C1 segment of cervical spinal cord (tissue), 14 donors: Measurements from ENCODE around the gene PFN3.

ENCODE experiments used
- DNase-seq, 14 donors: peaks; one replicate each; lab custom pipeline; 2025; lab: John Stamatoyannopoulos, UW

PFN3 gene, protein sequence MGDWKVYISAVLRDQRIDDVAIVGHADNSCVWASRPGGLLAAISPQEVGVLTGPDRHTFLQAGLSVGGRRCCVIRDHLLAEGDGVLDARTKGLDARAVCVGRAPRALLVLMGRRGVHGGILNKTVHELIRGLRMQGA

DNA sequence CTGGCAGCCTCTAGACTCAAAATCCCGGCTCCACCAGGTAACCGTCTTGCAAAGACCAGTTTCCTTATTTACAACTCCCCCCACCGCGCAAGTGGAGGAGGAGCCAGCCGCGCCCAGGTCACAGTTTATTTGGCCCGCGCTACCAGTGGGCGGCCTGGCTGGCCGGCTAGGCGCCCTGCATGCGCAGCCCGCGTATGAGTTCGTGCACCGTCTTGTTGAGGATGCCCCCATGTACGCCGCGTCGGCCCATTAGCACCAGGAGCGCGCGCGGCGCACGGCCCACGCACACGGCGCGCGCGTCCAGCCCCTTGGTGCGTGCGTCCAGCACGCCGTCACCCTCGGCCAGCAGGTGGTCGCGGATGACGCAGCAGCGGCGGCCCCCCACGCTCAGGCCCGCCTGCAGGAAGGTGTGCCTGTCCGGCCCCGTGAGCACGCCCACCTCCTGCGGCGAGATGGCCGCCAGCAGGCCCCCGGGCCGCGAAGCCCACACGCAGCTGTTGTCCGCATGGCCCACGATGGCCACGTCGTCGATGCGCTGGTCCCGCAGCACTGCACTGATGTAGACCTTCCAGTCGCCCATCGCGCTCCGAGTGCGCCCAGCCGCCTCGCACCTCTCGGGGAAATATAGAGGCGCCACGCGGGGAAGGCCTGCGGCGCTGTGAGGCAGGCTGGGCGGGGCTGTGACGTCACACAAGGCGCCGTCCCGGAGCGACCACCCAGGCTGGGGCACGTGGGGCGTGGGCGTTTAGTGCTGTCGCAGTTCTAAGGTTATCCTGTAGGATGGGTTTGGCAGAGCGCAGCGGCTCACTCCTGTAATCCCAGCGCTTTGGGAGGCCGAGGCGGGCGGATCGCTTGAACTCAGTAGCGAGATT, at the start of gene PFN3:
TSS of gene PFN3 (minus strand) at position 665 of the 872 bp plus-strand sequence. CDS start at position 580, 85 bp downstream.
- DNase-seq = no peak

DNA sequence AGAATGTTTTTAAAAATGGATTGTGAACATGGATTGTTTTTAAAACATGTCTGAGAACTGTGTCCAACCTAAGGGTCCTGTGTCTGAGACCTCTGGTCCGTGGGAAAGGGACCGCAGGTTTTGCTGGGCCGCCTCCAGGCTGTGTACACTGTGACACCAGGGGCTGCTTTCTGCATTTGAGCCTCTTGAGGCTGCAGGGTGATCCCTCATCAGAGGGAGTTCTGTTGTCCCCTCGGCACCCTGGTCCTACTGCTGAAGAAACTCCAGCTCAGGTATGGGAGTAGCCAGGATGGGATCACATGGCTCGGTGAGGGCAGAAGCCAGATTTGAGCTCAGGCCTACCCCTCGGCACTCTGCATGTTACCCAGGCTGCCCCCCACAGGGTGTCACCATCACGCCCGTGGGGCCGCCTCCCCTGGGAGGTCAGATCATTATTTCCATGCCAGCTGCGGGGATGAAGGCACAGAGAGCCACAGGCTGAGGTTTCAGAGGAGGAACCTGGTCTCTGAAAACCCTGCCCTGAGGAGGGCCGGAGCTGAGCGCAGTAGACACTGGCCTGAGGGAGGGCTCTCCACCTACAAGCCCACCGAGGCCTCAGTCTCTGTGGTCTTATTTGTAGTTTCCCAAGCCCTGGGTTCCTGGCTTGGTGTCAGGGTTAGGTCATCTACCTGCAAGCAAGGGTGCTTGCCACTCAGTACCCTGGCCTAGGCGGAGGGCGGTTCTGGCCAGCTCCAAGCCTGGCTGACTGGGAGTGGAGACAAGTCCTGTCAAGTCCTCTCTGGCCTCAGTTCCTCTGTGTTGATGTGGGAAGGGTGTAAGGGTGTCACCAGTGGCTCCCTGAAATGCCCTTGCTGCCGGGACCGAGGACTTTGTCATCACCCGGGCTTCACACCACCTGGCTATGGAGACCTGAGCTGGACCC, 48.9 kb upstream of the PFN3 start:
- DNase-seq = no peak

DNA sequence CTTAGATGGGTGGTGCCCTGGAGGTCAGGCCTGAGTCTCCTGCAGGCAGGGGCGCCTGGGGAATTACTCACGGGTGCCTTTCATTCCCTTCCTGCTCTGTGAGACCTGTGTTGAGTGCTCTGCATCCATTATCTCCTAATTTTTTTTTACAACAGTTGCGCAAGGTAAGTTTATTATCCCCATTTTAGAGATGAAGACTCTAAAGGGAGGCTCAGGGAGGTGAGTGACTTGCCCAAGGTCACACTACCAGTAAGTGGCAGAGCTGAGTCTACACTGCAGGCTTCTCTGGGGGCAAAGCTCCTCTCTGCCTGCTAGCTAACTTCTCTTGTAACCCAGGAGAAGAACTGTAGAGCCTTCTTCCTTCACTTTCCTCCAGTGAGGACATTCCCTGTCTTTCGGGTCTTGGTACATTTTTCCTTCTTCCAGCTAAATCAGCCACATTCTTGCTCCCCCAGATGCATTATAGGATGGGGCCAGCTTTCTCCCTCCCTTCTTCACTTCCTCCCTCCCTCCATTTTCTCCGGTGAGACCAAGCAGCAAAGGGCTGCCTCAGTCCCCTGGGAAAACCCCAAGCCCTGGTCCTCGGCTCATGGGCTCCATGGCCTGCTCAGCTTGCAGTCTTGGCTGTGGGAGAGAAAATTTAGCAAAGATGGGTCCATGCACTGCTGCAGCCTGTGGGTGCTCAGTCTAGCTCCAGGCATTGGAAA, 47.9 kb upstream of the PFN3 start:
- no peak for DNase-seq

DNA sequence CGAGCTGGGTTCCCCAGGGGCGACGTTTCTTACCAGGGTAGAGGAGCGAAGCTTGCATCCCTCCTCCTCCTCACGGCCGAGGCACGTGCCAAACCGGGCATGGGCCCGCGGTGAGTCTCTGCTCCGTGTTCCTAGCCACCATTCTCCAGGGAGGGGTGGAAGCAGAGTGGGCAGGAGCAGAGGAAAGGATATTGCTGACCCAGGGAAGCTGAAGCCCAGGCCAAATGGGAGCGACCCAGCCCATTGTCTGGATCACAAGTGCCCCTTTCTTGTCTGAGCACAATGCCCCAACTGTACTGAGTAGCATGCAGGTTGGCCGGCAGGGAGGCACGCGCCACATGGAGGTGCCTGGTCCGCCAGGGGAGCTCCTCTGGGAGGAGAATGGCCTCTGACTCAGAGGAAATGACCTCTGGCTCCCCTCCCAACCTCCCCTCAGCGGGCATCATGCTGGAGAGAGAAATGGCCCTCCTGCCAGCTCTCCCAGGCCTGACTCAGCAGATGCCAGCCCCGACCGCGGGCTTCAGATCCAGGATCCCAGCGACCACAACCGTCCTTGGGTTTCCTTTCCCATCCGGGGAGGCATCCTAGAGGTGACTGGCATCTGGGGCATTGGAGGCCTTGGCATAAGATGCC, 47.3 kb upstream of the PFN3 start:
- peak in 12 of 14 donors; percentile 50 to 95 (median 83) for DNase-seq

DNA sequence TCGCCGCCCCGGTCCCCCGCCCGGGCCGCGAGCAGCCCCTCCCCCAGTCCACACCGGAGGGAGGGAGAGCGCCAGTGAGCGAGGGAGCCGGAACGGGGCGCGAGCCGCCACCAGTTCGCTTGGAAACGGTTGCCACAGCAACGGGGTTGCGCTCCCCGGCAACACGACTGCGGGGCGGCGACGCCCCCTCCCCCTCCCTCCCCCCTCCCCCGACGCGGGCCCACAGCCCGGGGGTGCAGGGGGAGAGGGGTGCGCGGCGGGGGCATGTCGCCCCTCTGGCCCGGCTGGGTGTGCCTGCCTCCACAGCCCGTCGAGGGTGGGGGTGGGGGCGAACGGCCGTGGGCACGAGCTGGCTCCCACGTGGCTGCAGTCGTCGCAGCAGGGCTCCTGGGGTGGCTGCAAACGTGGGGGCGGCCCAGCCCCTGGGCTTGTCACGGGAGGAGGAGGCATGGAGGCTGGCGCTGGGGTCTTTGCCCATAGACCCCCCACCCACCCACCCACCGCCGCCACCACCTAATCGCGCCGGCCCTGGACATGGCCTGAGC, 46.7 kb upstream of the PFN3 start:
- peak in 12 of 14 donors; percentile 42 to 83 (median 68) for DNase-seq

DNA sequence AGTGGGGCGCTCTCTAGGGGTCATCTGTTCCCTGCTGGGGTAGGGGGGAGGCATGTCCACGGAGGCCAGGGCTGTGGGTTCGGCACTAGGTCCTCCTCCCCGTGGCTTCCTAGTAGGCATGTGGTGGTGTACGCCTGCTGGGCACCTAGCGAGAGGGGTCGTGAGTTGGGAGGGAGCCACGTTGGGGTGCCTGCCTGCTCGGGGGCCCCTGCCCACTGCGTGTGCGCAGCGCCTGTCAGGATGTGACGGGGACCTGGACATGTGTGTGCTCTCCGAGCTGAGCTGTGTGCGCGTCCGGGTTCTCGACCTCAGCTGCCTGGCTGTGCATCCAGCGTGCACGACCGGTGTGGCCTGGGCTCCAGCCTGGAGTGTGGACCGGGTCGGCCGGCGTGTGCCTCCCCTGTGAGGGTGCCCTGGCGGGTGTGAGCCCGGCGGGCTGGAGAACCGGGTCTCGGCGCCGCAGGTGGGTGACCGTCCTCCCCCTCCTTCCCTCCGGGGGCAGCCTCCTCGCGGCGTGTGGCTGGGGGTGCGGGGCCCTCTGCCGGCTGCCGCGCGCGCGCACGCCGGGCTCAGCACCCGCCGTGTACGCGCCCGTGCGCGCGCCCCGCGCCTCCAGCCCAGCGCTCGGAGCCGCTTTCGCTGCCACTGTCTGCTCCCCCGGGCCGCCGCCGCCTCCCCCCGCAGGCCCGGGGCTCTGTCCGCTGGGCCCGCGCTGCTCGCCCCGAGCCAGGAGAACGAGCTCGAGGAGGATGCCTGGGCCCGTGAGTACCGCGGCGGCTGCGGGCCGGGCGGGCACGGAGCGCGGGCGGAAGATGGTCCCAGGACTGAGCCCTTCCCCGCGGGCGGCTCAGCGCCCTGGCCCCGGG, 46.0 kb upstream of the PFN3 start, which contains the start of gene PRR7:
TSS of gene PRR7 (plus strand) at position 615 of the 866 bp plus-strand sequence. CDS start 8,254 bp downstream, outside the sequence.
- peak in 12 of 14 donors; percentile 44 to 82 (median 56) for DNase-seq

DNA sequence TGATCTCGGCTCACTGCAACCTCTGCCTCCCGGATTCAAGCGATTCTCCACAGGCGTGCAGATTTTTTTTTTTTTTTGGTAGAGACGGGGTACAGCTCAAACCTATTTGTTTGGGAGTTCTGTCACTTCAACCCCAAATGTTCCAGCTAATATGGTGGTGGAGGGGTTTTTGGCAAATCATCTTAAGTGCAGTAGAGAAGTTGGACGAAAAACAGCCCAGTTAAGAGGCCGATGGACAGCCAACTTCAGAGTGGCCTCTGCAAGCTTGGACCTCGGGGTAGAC, 45.4 kb upstream of the PFN3 start:
- no peak for DNase-seq

DNA sequence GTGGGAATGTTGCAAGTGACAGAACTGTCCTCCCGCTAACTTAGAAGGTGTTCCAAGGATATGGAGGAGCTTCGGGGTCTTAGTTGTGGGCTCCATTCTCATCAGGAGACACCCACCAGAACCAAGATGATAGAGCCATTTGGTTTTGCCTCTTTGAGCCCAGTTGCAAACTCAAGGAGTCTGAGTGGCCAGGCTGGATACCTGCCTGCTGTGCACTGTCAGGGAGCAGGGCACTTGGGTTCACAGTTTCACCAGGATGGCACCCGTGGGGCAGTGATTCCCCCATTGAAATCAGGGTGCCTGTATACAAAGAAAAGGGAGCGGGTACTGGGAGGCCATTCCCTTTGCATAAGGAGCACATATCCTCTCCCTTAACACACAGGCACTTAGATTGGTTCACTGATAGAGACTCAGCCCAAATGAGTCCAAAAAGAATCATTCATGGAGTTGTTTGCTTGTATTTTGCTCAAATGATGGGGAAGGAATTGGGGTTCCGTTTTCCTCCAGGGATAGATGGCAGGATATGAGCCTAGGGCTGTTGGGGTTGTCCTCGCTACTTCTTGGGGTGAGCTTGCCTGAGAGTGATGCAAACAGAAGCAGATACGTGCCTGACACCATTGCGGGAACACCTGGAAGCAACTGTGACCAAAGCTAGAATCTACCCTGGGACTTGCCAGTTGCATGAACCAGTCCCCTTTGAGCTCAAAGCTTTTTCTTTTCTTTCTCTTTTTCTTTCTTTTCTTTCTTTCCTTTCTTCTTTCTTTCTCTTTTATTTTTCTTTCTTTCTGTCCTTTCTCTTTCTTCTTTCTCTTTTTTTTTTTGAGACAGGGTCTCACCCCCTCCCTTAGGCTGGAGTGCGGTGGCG, 44.8 kb upstream of the PFN3 start:
- DNase-seq = no peak

DNA sequence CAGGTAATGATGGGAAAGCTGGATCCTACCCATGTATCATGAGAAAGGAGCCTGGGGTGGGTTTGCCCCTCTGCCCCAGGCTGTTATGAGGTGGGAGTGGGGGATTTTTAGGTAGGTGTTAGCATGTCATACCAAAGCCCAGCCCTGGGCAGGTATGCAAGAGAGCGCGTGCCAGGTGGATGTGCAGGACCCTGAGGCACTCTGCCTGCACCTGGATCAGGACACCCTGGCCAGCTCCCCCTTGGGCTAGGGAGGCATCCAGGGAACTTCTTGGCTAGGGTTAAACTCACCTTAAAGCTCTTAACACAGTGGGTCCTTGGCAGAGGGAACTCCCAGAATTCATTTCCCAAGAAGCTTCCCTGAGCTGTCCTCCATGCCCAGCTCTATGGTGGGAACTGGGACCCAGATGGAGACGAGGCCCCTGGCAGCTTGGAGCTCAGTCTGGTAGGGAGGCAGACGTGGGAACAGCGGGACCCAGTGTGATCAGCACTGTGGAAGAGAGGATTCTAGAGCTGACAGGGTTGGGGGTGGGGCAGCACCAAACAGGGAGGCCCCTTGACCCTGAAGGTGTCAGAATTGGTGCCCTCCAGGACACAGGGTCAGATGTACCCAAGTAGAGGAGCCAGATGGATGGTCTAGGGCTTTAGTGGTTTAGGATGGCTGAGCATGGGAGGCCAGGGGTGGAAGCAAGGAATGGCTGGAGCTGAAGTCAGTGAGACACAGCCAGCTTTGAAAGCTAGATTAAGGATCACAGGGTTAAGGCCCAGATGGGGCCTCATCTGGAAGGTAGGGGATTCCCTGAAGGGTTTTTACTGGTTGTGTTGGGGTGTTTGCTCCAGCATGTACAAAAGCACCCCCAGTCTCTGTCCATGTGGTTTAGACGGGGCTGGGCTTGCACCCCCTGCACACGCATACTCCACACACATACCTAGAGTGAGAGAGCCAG, 43.9 kb upstream of the PFN3 start:
- DNase-seq = no peak

DNA sequence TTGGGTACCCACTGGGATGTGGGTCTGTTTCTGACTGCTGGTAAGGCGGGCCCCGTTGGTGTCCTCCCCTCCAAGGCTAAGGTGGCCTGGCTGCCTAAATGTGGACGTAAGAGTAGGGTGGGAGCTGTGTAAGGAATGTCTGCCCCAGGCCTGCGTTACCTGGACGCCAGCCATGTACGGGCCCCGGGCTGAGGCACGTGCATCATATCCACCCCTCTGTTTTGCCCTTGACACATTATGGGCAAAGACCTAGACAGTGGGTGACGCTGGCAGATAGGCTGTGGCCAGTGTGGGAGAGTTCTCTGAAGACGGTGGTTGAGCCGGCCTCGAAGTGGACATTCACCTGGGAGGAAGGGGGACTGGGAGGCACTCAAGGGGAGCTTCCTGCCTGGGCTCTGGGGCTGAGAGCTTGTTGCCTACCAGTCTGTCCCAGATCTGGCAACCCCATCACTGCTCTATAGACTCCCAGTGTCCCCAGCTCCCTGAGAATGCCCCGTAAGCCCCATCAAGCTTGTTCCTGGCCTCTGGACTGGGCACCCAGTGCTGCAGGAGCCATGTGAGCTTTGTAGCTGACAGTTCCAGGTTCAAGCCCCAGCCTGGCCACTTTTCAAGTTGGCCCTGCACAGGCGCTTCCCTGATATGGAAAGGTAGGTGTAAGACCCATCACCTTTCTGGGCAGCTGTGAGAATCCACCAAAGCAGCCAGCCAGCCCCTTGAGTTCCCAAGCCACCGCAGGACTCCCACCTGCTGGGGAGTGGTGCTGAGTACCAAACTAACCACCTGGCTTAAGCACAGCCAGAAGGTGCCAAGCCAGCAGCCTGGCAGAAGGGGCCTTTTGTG, 42.9 kb upstream of the PFN3 start:
- no peak for DNase-seq

DNA sequence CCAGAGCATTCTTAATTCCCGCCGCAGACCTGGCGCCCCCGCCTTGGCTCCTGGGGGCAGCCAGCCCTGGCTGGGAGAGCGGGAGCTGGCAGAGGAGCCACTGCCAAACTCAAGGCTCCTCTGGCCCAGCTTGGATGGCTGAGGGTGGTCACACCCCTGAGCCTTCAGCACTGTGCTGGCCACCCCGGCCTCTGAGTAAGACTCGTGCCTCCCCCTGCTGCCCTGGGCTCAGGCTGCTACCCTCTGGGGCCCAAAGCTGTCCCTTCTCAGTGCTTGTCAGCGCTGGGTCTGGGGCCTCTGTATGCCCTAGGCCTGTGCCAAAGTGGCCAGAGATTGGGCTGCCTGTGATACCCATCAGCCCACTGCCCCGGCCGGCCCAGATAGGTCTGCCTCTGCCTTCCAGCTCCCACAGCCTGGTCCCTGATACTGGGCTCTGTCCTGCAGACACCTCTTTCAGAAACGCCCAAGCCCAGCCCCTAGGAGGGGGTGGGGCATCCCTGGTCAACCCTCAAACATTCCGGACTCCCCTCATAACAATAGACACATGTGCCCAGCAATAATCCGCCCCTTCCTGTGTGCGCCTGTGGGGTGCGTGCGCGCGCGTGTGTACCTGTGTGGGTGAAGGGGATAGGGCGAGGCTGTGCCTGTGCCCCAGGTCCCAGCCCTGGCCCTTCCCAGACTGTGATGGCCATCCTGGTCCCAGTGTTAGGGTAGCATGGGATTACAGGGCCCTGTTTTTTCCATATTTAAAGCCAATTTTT, 41.8 kb upstream of the PFN3 start:
- DNase-seq = no peak

DNA sequence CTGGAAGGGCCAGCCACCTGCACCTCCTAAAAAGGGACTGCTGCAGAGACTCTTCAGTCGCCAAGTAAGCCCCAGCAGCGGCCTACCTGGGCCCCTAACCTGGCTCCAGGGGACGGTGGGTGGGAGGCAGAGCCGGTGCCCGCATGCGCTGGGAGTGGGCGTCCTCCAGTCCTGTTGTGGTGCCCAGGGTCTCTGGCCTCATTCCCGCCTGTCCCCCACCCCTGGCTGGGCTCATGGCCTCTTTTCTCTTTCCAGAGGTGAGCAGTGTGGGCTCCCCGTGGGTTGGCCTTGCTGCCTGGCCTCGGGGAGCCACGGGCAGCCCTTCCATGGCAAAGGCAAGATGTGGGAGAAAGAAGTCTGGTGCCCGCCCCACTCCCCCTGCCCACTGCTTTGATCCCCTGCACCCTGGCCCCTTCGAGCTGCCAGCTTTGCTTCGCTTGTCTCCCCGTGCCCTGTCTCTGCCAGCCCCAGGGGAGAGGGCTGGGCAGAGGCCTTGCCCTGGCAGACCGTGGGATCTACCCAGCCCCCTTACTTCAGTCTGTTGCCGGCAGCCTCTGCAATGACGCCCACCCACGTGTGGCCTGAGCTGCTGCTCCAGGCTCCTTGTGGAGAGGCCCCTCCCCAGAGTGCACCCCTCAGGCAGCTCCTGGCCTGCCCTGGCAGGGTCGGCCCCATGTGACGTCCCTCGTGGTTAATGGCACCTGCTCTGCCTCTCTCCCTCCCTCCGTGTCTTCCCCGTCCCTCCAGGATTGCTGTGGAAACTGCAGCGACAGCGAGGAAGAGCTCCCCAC, 40.7 kb upstream of the PFN3 start:
- DNase-seq = no peak

DNA sequence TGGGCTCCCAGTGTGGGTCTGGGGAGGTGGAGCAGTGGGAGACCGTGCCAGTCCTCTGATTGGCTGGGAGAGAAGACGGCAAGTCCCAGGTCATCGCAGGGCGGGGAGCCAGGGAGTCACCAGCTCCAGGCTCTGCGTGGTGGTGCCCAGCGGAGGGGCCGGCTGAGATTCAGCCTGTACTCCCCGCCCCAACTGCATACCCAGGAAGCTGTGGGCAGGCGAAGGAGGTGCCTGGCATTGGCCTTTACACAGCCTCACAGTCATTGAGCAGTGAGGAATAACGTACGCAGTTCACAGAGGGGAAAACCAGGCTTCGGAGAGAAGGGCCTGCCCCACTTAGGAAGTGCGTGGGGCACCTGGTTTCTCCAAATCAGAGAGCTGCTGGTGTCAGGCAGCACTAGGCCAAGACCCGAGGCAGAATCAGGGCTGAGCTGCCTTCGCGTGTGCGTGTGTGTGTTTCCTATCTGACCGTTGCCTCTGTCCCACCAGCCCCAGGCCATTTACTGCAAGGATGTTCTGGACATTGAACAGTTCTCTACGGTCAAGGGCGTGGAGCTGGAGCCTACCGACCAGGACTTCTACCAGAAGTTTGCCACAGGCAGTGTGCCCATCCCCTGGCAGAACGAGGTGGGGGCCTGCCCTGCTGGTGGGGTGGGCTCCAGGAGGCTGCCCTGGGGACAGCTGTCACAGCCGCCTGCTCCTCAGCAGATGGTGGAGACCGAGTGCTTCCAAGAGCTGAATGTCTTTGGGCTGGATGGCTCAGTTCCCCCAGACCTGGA, 39.9 kb upstream of the PFN3 start:
- DNase-seq = no peak

DNA sequence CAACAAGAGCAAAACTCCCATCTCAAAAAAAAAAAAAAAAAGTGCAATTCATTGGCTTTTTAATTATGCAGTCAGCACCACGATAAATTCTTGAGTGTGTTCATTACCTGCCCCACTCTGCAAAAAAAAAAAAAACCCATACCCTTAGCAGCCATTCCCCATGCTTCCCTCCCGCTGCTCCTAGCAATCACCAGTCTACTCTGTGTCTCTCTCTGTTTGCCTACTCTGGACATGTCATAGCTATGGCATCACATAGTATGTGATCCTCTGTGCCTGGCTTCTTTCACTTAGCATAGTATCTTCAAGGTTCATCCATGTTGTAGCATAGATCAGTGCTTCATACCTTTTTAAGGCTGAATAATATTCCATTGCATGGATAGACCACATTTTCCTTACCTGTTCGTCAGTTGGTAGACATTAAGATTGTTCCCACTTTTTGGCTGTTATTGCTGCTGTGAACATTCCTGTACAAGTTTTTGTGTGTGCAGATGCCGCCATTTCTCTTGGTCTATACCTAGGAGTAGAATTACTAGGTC, 39.1 kb upstream of the PFN3 start:
- no peak for DNase-seq
